GM18507 (cell line): ENCODE data around the gene ADARB2.

ENCODE experiments used
- DNase-seq: peaks from one replicate; pipeline ENCODE4 v3.0.0; 2011; ENCODE audit warnings: low read depth; ENCODE audit not compliant: insufficient read length; ENCODE audit errors: extremely low spot score
- FAIRE-seq: peaks from 2 replicates; lab custom pipeline; 2011; peaks lifted over from hg19 to GRCh38; lab: Jason Lieb, UNC

ADARB2 gene

GRCh38 chr10:1690086-1690485, 47.2 kb downstream of the ADARB2 start:
- FAIRE-seq (no peak), DNase-seq (no peak)

- FAIRE-seq (no peak), DNase-seq (no peak)
Observed at GRCh38 chr10:1688531-1688930, 48.8 kb downstream of the ADARB2 start.

- no peak for FAIRE-seq
- no peak for DNase-seq
Observed at GRCh38 chr10:1687623-1688150, 49.6 kb downstream of the ADARB2 start.

- no peak for FAIRE-seq
Observed at GRCh38 chr10:1687190-1687589, 50.1 kb downstream of the ADARB2 start.

GRCh38 chr10:1686491-1686749, 50.9 kb downstream of the ADARB2 start:
- DNase-seq = no peak
- no peak for FAIRE-seq

More at GRCh38 chr10:1687190-1687589, 50.1 kb downstream of the ADARB2 start:
- DNase-seq = no peak

- no peak for FAIRE-seq
Observed at GRCh38 chr10:1685699-1686490, 51.4 kb downstream of the ADARB2 start.

GRCh38 chr10:1684991-1685390, 52.3 kb downstream of the ADARB2 start:
- no peak for DNase-seq

More at GRCh38 chr10:1685699-1686490, 51.4 kb downstream of the ADARB2 start:
- no peak for DNase-seq

GRCh38 chr10:1683649-1684048, 53.7 kb downstream of the ADARB2 start:
- FAIRE-seq (no peak), DNase-seq (no peak)

More at GRCh38 chr10:1684991-1685390, 52.3 kb downstream of the ADARB2 start:
- FAIRE-seq = no peak

- no peak for FAIRE-seq
- DNase-seq = no peak
Observed at GRCh38 chr10:1679821-1680650, 57.3 kb downstream of the ADARB2 start.

- FAIRE-seq (no peak), DNase-seq (no peak)
Observed at GRCh38 chr10:1678084-1678483, 59.2 kb downstream of the ADARB2 start.

- DNase-seq (no peak), FAIRE-seq (no peak)
Observed at GRCh38 chr10:1677307-1677939, 59.9 kb downstream of the ADARB2 start.

GRCh38 chr10:1674501-1674900, 62.8 kb downstream of the ADARB2 start:
- FAIRE-seq (peak; percentile 81), DNase-seq (no peak)

- DNase-seq = no peak
- FAIRE-seq = no peak
Observed at GRCh38 chr10:1673568-1674345, 63.6 kb downstream of the ADARB2 start.

GRCh38 chr10:1672001-1672781, 65.1 kb downstream of the ADARB2 start:
- FAIRE-seq (no peak), DNase-seq (no peak)

GRCh38 chr10:1671366-1672000, 65.8 kb downstream of the ADARB2 start:
- DNase-seq (no peak), FAIRE-seq (no peak)

GRCh38 chr10:1670541-1671365, 66.6 kb downstream of the ADARB2 start:
- no peak for DNase-seq
- no peak for FAIRE-seq

- no peak for FAIRE-seq
- DNase-seq = no peak
Observed at GRCh38 chr10:1669433-1669832, 67.9 kb downstream of the ADARB2 start.
